ENCODE measurements around the gene OR13J1. TPM values are rescaled to one million over a fixed set of nuclear protein-coding genes. Genes with fewer than 3 reads are reported as not detected.

OR13J1 gene
- total RNA-seq, 2 experiments from 2014 or later = not detected

DNA sequence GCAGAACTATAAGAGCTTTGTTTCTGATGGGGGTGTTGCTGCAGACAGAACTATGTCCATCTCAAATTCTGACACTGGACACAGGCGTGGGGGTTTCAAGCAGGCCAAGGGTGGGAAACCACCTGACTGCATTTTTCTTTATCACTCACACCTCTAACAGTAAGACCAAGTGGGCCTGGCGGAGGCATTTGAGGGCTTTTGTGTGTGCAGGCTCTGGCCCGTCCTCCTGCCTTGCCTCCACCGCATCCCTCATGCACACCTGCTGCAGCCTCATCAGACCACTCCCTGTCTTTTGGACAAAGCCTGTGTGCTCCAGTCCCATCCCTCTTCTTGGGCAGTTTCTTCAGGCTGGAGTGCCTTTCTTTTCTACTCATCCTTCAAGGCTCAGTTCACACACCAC is 7.9 kb downstream of the OR13J1 start:
- Mint-ChIP-seq H3K36me3 (no peaks in the 10 kb centered on the region), H3K4me1 (no peaks in the 10 kb centered on the region), H3K27me3 (peaks cover 2% of the 10 kb centered on the region), H3K4me3 (no peak overlapping the region), H3K27ac (no peak overlapping the region), H3K9me3 (ENCODE audit: low read depth) (no peaks in the 10 kb centered on the region)
- ATAC-seq (no peak), DNase-seq (peak; percentile 18)
- CTCF ChIA-PET = no interaction called here

DNA sequence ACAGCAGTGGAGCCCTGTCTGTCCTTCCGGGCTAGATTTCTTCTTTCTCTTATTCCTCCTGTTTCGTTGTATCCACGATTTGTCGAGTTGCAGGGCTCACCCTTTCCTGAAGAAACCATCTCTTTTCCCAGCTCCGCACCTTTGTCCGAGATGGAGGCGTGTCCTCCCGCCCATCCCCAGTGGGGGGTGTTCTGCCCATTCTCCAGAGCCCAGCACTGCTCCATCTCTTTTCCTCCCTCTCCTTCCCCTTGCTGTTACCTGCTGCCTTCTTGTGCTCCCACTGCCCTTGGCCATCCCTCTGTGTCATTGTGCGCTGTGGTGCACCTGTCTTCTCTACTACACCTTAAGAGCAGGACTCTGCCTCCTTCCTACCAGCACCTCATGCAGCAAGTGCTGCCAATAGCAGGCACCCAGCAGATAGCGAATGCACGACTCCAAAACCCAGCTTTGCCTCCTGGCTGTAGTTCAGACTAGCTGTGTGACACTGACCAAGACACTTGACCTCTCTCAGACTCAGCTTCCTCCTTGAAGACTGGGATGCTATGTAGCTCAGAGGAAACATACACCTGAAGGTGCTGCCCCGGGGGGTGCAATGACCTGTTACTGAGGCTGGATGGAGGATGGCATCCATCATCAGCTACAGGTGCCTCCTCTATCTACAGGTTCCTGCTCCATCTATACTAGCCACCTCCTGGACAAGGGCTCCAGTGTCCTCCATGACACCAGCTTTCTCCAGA is 8.9 kb downstream of the OR13J1 start:
- Mint-ChIP-seq H3K36me3 (no peaks in the 10 kb centered on the region), H3K9me3 (ENCODE audit: low read depth) (no peaks in the 10 kb centered on the region), H3K27me3 (no peaks in the 10 kb centered on the region), H3K4me1 (no peaks in the 10 kb centered on the region), H3K27ac (no peak overlapping the region), H3K4me3 (no peak overlapping the region)
- ATAC-seq = no peak
- CTCF ChIA-PET = interaction anchor here (0.8 to 1.0 kb wide), 2 partner anchors 21 to 64 kb away, joined by 3 to 4 read pairs; no protein-coding TSS in a partner anchor
- DNase-seq = peak; percentile 29

DNA sequence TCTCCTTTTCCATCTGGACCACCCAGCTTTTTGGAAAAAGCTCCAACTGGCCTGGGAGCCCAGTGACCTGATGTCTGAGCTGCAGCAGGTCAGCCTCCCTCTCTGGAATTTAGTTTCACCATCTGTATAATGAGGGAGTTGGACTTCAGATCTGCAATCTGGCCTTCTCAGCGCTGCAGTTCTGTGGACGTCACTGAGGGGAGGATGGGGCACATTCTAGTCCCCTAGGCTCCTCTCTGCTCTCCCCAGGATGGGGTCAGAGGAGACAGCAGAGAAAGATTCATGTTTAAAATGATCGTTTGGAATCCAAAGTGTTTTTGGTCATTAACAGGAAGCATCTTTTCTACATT is 10.2 kb downstream of the OR13J1 start:
- Mint-ChIP-seq H3K27me3 (no peaks in the 10 kb centered on the region), H3K27ac (no peak overlapping the region), H3K9me3 (ENCODE audit: low read depth) (no peaks in the 10 kb centered on the region), H3K4me3 (no peak overlapping the region), H3K4me1 (no peaks in the 10 kb centered on the region), H3K36me3 (no peaks in the 10 kb centered on the region)
- CTCF ChIA-PET = interaction anchor here (0.9 kb wide), 1 partner anchor 307 kb away, joined by 3 read pairs; no protein-coding TSS in a partner anchor
- DNase-seq = no peak
- ATAC-seq = no peak

DNA sequence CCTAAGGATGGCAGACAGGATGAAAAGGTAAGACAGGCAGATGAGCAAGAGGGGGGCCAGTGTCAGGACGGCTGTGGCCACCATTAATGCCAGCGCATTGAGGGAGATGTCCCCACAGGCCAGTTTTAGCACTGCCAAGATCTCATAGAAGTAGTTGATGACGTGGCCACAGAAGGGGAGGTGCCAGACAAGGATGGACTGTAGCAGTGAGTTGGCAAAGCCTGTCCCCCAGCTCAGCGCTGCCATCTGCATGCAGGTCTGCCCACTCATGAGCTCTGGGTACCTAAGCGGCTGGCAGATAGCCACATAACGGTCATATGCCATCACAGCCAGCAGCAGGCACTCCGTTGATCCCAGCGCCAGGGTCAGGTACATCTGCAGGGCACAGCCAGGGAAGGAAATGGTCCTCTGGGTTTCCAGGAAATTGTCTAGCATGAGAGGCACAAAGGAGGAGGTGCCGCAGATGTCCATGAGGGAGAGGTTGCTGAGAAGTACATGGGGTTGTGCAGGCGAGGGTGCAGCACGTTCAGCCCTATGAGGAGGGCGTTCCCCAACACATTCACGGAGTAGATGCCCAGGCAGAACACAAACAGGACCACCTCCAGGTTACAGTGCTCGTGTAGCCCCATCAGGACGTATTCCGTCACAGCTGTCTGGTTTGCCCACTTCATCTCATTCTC is 10.8 kb downstream of the OR13J1 start:
- peak; percentile 40 for DNase-seq
- Mint-ChIP-seq H3K36me3 (no peaks in the 10 kb centered on the region), H3K27ac (no peak overlapping the region), H3K9me3 (ENCODE audit: low read depth) (no peaks in the 10 kb centered on the region), H3K4me3 (no peak overlapping the region), H3K4me1 (no peaks in the 10 kb centered on the region), H3K27me3 (no peaks in the 10 kb centered on the region)
- CTCF ChIA-PET = interaction anchor here (0.9 to 1.3 kb wide), 2 partner anchors 69 to 307 kb away, joined by 3 read pairs; no protein-coding TSS in a partner anchor
- no peak for ATAC-seq

DNA sequence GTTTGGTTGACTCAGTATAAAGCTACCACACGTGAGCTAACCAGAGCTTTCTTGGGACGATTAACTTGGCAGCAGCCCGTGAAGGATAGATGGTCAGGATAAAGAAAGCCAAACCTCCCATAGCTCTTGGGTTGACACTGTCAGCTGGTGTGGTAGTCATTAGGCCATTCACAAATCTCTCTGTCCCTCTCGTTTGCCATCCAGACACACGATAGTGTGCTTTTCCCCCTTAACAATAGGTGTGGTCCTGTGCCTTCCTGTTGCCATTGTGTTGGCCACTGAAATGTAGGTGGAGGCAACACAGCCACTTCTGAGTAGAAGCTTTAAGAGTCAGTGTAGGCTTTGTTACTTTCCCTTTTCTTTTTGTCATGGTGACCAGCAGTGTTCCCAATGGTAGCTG is 11.7 kb downstream of the OR13J1 start:
- Mint-ChIP-seq H3K9me3 (ENCODE audit: low read depth) (no peaks in the 10 kb centered on the region), H3K27me3 (no peaks in the 10 kb centered on the region), H3K4me1 (no peaks in the 10 kb centered on the region), H3K4me3 (no peak overlapping the region), H3K27ac (no peak overlapping the region), H3K36me3 (no peaks in the 10 kb centered on the region)
- no peak for DNase-seq
- CTCF ChIA-PET = interaction anchor here (1.2 to 1.3 kb wide), 2 partner anchors 68 to 70 kb away, joined by 3 read pairs; no protein-coding TSS in a partner anchor
- no peak for ATAC-seq

DNA sequence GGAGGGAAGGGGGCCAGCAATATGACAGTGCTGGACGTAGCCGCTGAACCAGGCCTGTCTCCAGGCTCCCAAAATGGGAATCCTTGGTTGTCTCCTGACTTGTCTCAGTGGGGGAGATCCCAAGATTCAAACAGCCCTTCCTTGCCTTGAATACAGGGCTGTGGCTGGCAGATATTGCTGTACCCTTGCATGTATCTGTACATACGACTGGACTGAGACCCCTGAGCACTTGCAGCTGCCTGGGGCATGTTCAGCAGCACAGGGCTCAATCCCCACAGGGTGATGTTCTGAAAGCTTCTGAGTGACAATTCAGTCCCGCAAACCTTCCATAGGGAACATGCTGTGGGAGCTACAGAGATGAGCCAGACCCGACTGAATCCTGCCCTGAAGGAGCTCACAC is 13.3 kb downstream of the OR13J1 start:
- no peaks in the 10 kb centered on the region for H3K4me1 Mint-ChIP-seq
- no peak for ATAC-seq

DNA sequence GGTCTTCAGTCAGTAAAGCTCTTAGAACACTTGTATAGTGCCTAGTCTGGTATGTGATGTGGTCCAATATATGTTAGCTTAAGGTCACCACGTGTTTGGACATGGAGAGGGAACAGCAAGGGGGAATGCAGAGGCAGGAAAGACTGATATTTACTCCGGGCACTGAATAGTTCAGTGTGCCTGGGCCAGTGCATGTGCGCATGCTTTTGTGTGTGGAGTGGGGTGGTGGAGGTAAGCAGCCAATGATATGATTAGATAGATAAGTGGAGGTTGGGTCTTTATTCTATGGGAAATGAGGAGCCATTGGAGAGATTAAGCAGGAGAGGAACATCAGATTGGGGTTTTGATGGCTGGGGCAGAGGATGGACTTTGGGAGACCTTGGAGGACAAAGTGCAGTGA is 14.0 kb downstream of the OR13J1 start:
- CTCF ChIA-PET = interaction anchor here (0.7 kb wide), 1 partner anchor 22 kb away, joined by 3 read pairs; no protein-coding TSS in a partner anchor
- no peaks in the 10 kb centered on the region for H3K9me3 Mint-ChIP-seq (ENCODE audit: low read depth)
- no peak for DNase-seq
- no peak for ATAC-seq
- H3K27me3 Mint-ChIP-seq = no peaks in the 10 kb centered on the region
- H3K4me1 Mint-ChIP-seq = no peaks in the 10 kb centered on the region
- H3K4me3 Mint-ChIP-seq = no peak overlapping the region
- no peak overlapping the region for H3K27ac Mint-ChIP-seq
- no peaks in the 10 kb centered on the region for H3K36me3 Mint-ChIP-seq

More for the DNA sequence above, 13.3 kb downstream of the OR13J1 start:
- Mint-ChIP-seq H3K27ac (no peak overlapping the region), H3K36me3 (no peaks in the 10 kb centered on the region), H3K27me3 (no peaks in the 10 kb centered on the region), H3K9me3 (ENCODE audit: low read depth) (no peaks in the 10 kb centered on the region), H3K4me3 (no peak overlapping the region)
- CTCF ChIA-PET = interaction anchor here (0.7 to 1.5 kb wide), 2 partner anchors 21 to 31 kb away, joined by 3 to 4 read pairs; no protein-coding TSS in a partner anchor
- no peak for DNase-seq

DNA sequence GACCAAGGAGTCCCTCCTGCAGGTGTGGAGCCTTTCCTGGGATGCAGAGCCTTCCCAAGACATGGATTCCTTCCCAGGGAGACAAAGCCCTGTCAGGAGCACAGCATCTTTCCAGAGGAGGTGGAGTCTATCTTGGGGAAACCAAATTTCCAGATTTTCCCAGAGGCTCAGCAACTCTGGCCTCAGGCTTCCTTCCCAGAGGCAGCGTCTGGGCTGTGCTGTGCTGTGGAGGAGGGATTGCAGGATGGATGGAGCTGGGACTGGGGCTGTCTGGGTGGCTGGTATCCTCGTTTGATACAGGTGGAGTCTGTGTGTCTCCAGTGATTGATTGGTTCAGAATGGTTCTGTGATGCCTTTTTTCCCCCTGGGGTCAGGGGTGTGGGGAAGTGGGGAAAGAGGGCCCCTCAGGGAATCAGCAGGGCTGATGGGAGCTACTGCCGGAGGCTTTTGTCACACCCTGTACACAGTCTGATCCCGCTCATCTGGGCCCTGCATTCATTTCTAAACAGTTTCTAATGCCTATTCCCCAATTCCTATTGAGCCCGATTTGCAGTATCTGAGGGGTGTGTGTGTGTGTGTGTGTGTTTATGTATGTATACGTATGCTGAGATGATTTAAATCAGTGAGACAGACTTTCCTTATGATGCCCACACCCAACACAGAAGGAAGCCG is 16.0 kb downstream of the OR13J1 start:
- no peaks in the 10 kb centered on the region for H3K4me1 Mint-ChIP-seq
- no peak overlapping the region for H3K4me3 Mint-ChIP-seq
- no peaks in the 10 kb centered on the region for H3K9me3 Mint-ChIP-seq (ENCODE audit: low read depth)
- no peaks in the 10 kb centered on the region for H3K27me3 Mint-ChIP-seq
- no peak for DNase-seq
- no peak overlapping the region for H3K27ac Mint-ChIP-seq
- H3K36me3 Mint-ChIP-seq = no peaks in the 10 kb centered on the region
- ATAC-seq = no peak
- CTCF ChIA-PET = interaction anchor here (1.0 kb wide), 1 partner anchor 18 kb away, joined by 3 read pairs; no protein-coding TSS in a partner anchor

DNA sequence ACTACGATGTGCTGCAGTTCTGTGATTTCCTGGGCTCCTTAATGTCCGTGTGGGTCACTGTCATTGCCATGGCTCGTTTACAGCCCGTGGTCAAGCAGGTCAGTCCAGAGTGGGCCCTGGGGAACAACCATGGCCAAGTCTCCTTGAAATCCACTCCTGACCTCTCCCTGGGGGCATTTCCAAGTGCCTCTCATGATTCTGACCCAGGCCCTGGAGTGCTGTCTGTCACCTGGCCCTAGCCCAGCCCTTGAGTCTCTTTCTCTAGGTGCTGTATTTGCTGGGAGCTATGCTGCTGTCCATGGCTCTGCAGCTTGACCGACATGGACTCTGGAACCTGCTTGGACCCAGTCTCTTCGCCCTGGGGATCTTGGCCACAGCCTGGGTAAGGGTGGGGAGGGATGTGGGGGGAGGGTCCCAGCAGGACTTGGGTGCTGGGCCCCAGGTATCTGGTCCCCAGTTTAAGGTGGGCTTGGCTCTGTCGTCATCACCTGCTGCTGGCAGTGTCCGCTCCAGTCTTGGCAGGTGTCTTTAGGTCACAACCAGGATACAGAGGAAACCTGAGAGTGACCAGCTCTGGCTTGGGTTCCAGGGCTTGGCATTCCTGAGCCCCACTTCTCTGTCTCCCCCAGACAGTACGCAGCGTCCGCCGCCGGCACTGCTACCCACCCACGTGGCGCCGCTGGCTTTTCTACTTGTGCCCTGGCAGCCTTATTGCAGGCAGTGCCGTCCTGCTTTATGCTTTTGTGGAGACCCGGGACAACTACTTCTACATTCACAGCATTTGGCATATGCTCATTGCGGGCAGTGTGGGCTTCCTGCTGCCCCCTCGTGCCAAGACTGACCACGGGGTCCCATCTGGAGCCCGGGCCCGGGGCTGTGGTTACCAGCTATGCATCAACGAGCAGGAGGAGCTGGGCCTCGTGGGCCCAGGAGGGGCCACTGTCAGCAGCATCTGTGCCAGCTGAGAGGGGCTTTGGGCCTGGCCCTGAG is 17.0 kb downstream of the OR13J1 start:
- H3K27me3 Mint-ChIP-seq = no peaks in the 10 kb centered on the region
- H3K27ac Mint-ChIP-seq = no peak overlapping the region
- no peak overlapping the region for H3K4me3 Mint-ChIP-seq
- no peaks in the 10 kb centered on the region for H3K36me3 Mint-ChIP-seq
- CTCF ChIA-PET = interaction anchor here (1.3 to 2.1 kb wide), 2 partner anchors 25 to 27 kb away, joined by 4 to 6 read pairs; partner anchors contain the start of gene FAM221B
- peak; percentile 28 for DNase-seq
- ATAC-seq = no peak
- peaks cover 3% of the 10 kb centered on the region for H3K4me1 Mint-ChIP-seq
- H3K9me3 Mint-ChIP-seq (ENCODE audit: low read depth) = no peaks in the 10 kb centered on the region

DNA sequence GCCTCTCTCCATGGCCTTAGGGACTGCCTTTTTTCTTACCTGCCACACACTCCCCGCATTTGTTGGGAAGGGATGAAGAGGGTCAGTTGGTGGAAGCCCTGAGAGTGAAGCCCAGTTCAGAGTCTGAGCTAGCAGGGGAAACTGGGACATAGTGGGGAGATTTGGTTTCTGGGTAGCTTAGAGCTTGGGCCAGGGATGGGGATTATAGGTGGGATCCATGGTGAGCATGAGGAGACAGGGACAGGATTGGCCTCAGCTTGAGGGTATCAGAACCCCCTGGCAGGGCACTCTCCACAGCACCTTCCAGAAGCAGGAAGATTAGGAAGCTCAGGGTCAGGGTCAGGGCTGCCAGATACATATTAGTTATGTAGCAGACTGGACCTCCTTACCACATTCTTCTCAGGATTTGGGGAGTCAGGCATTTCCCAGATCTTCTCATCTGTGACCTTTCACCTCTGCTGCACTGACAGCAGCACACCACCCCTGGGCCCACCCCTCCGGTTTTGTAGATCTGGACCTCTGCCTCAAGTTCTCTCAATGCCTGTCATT is 17.9 kb downstream of the OR13J1 start:
- DNase-seq (peak; percentile 16), ATAC-seq (no peak)
- H3K27ac Mint-ChIP-seq = no peak overlapping the region
- H3K4me3 Mint-ChIP-seq = no peak overlapping the region
- H3K9me3 Mint-ChIP-seq (ENCODE audit: low read depth) = no peaks in the 10 kb centered on the region
- no peaks in the 10 kb centered on the region for H3K36me3 Mint-ChIP-seq
- no peaks in the 10 kb centered on the region for H3K27me3 Mint-ChIP-seq
- peaks cover 11% of the 10 kb centered on the region for H3K4me1 Mint-ChIP-seq
- CTCF ChIA-PET = interaction anchor here (0.8 to 2.1 kb wide), 3 partner anchors 19 to 26 kb away, joined by 3 to 6 read pairs (median 4); partner anchors contain the start of gene FAM221B

DNA sequence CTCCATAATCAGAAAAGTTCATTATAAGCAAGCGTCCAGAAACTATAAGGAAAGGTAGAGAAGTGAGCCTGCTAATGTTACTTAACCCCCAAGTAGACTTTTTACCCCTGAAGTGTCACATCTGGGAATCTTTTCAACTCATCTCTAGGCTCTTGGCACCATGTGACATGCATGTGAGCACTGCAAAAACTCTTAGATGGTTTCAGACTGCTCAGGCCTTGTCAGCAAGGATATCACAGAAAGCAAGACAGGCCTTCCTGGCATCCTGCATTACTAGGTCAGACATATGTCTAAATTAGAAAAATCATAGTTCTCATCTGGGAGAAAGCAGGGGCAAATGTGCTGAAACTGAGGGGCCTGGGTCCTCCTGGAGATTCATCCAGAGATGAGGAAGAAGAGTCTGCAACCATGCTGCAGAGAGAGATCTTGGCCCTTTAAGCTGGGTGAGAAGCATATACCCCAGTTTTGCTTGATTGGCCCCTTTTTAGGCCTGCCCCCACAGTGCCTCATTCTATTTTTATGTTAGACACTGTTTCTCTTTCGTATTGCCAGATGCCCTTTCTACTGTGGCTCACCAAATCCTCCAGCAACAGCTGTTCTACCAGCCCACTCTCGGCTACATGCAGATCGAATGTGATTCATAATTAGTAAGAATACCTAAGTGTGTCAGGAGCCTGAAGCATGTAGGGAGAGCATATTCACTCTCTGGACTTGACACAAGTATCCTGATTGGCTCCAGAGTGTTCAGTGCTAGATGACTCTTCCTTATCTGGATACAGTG is 22.2 kb downstream of the OR13J1 start:
- ATAC-seq = peak; percentile 78

More for the DNA sequence above, 22.2 kb downstream of the OR13J1 start:
- Mint-ChIP-seq H3K9me3 (ENCODE audit: low read depth) (no peaks in the 10 kb centered on the region), H3K27me3 (no peaks in the 10 kb centered on the region), H3K4me1 (peaks cover 31% of the 10 kb centered on the region), H3K4me3 (no peak overlapping the region), H3K27ac (peak overlapping the region; percentile 39), H3K36me3 (no peaks in the 10 kb centered on the region)
- CTCF ChIA-PET = interaction anchor here (0.9 to 1.6 kb wide), 4 partner anchors 12 to 190 kb away, joined by 3 to 6 read pairs (median 4); partner anchors contain the start of genes CCDC107 and RMRP
- DNase-seq = peak; percentile 59

Data from activated CD8-positive, alpha-beta memory T cell treated with anti-CD3 and anti-CD28 coated beads, Interleukin-2, amount 10 ng/mL, durations not matched to agents 7 days and 5 days (primary cell).